GM21737 (cell line): ENCODE measurements around the gene PLEKHA7.

Experiments
- ATAC-seq: cut with Tn5 transposase; IDR thresholded peaks from one replicate; pipeline ENCODE4 v1.9.1; 2021; ENCODE audit warnings: mild to moderate bottlenecking, moderate library complexity; ENCODE audit not compliant: unreplicated experiment

The PLEKHA7 gene

DNA sequence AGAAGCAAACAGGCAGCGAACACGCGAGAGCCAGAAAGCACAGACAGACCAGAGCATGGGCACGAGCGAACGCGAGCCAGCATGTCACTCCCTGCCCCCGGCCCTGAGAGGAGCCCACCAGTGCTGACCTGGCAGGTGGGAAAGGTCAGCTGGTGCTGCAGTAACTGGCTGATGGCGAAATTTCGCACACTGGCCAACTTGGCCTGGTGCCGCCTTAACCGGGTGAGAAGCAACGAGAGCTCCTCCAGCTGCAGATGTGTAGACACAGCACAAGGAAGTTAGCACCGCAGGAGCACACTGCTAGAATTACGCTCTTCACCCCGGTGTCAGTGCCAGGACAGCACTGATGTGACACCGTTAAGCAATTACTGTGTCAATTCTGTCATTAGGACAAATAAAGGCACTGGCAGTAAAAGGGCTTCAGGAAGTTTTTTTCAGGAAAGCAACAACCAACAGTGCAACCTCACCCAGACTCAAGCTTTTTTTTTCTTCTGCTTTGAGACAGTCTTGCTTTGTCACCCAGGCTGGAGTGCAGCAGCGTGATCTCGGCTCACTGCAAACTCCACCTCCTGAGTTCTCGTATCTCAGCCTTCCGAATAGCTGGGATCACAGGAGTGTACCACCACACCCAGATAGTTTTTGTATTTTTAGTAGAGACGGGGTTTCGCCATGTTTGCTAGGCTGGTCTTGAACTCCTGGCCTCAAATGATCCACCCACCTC is 199.0 kb downstream of the PLEKHA7 start:
- ATAC-seq: no peak

DNA sequence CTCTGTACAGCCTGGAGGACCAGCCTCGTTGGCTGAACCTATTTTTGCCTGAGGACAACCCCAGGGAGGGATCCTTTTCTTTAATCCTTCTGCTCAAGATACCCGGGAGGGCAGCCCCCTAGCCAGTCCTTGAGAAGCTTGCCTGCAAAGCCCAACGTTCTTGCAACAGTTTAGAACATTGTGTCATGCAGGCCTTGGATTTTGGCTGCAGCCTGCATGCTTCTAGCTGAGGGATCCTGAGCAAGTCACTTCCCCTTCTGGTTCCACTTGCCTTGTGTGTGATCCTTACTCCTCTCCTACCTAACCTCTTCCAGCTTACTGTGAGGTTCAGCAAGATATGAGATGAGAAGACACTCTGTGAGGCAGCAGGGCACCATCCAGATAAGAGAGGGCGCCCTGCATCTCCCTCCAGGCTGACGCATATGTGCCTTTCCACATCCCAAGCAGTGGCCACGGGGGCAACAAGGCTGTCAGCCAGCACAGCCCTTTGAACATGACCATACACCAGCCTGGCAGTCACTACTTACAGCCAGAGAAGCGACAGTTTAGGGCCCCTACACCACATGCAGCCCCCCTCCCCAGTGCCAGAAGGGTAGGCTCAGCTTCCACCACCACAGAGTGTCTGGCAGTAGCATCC is 199.7 kb downstream of the PLEKHA7 start:
- ATAC-seq: no peak

DNA sequence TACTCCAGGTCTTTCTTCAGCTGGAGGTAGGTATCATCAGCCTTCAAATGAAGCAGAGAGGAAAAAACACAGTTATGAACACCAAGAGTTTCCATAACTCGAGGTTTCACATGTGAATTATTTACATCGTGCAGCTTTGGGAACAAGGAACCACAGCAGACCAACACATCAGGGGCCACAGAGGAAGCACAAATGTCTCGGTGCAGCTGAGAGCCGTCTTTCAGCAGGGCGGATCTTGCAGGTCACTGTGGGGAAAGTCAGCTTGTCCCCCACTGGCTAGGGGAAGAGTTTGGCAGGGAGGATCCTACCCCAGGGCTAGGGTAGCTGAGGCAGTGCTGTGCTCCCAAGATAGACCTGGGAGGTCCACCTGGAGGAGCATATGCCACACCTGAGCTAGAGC is 201.1 kb downstream of the PLEKHA7 start:
- no peak for ATAC-seq

DNA sequence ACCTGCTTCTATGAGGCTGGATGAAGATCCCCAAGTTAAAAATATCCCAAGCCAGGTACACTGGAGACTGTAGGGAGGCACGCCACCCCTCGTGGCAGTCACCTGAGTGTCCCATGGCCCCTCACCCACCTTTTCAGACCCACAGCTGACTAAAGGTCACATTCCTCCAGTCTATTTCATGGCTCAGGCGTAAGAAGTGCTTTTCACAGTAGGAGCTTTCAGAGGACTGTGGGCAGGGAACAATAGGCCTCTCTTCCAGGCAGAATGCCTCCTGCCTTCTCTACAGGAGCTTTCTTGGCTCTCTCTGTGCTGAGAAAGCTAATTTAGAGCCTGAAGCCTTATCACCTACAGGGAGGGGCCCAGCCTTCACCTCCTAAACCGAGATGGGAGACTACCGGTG is 201.9 kb downstream of the PLEKHA7 start:
- ATAC-seq: no peak

DNA sequence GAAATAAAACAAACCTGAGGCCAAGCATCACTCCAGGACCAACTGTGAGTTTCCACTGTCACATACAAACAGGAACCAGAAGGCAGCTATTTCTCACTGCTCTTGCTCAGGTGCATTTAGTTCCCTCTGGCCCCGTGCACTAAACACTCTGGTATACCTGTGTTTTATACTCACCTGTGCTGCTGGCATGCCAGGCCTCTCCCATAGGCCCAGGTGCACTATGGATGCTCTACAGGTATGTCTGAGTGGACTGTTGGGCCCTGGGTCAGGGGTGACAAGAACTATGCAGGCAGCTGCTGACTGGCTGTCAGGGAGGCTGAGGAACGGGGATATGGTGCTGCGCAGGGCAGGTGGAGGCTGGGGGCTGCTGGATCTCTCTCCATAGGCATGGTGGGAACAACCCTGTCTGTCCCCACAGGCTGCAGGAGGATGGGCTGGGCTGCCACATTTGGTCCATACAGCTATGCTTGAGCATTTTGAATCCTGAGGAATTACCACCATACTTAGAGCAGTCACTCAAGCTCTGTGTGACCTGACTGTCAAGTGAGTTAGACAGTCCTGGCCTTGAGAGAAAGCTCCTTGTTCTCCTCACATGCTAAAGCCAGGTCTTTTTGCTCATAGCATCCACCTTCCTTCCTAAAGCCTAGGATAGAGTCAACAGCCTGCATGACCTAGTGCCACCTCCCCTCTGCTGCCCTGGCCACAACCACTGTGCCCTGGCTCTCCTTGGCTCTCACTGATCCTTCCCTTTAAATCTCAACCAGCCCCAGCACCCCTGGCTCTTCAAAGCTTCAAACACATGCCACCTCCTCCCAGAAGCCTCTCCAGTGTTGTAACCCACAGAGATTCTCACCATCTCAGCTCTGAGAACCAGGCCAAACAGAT is 202.8 kb downstream of the PLEKHA7 start:
- no peak for ATAC-seq

DNA sequence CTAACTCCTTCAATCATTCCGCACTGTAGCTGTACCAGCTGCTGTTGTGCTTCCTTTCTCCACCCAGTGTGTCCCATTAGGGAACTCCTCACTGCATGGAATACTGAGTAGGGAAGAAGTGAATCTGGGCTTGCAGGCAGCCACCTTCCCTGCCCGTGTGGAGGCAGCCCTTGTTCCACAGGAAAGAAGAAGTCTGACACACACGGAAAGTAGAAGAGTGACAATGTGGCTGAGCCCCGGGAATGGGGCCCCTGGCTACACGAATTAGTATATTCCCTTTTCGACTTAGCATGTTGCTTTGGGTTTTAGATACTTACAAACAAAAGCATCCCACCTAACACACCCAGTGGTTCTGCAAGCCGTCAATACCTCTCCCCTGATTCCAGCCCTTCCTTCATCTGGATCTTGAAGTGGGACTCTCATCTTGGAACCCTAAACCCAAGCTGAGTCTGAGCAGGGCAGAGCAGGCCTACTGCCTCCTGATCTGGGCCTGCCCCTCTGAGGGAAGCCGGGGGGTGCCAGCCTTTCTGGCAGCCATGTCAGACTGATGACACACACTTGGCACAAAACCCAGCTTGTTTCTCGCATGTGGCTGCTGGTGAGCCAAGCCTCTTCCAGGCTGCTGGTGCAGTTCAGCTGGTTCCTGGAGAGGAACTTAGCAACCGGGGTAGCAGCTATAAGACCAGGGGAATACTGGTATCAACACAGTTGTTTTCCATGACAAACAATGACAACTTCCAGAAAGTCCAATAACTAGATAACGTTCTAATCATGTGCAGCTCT is 204.1 kb downstream of the PLEKHA7 start:
- no peak for ATAC-seq

DNA sequence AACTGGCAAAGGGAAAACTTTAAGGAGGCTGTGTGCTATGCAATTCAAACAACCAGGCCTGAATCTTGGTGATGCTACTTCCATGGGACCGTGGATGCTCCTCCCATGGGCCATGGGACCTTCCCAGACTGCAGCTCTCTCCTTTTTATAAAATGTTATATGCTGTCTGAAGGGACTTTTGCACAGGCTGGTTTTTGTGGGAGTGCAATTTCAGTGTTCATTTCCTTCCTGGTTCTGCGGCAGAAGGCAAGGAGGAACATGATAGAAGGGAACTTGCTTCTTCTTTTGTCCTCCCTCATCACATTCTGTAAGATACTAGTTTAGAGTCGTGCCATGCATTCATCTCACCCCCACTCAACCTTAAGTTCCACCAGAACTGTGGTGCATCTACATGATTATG is 206.9 kb downstream of the PLEKHA7 start:
- ATAC-seq: no peak

DNA sequence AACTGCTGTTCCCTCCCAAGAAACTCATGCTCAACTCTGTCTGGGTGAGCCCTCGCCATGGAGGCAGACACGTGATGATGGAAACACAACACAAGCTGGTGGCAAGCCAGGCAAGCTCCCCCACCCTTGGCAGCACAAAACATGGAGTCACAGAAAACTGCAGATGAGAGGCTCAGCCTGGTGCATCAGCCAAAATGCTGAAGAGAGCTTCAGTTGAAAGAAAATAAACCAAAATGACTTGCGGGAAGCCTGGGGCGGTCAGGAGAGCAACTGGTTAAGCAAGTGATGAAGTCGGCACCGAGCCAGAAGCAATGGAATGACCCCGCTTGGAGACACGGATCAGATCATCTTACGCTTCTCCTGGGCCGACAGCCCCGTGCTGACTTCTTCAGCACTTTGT is 207.4 kb downstream of the PLEKHA7 start:
- ATAC-seq: no peak

DNA sequence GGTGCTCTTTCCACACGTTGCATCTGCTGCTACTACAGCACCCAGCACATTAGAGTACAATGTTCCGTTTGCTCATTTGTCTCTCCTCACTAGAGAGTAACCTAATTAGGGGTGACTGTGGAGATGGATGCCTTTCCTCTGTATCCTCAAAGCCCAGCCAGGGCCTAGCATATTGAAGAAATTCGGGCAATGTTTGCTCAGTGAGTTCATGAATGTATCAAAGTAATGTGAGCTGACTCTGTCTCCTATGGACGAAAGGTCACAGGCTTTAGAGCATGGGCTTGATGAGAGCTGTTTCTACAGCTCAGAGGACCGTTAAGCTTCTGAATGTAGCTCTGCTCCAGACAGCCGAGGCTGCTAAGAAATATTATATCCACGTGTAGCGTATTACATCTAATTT is 208.3 kb downstream of the PLEKHA7 start:
- ATAC-seq: no peak

DNA sequence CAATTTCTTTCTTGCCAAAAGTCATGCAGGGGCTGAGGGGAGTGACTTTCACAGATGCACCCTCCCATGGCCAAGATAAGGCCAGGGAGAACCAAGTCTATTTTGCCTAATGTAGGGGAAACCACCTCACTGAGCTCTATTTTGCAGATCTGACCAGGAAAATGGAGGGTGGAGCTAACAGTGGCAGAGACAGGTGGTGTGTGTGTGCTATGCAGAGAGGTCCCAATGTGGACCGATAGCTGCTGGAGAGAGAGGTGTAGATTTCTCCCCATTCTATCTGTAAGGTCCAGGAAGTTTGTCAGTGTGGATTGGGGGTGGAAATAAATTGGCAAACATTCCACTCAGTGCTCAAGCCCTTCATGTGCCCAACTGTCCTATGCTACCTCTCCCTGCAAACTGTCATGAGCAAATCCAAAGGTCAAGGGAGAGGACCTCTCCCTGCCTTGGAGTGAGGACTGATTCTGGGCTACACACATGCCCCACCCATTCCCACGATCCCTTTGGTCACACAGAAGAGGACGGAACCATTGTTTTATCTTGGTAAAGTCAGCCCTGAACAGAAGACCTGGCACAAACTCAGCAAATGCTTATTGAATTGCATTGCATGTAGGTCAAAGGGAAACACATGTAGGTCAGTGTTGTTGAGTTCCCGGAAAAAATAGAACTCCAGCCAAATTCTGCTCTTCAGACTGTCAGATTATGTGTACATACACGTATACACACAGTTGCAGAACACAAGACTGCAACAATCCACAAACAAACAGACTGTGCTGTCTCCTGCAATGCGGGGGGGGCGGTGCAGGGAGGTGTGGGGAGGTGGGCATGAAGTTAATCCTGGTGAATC is 209.9 kb downstream of the PLEKHA7 start:
- no peak for ATAC-seq

DNA sequence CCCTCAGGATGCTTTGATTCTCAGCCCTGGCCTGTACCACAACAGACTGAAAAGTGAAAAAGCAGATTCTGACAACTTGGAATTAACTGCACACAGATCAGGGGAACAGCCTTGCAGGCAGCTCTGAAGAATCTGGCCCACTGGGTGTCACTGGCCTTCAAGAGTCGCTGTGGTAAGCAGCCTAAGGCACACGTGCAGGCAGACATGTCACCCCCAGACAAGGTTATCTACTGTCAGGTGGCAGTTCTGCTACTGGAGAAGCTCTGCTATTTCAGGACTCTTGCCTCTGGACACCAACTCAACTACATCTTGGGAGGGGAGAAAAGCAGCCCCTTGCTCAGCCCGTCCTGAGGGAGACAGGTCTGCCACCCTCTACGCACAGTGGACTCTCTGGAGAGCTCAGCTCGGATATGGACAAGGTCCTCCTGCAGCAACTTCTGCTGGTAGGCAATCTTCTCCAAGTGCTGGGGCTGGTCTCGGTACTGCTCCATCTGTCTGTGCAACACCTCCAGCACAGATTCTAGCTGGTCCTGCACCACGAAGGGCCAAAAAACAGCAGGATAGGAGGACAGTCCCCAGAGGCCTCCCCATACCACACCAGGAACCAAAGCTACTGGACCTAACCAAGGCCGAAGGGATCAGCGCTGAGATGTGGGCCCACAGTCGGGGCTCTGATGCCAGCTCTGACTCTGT is 212.8 kb downstream of the PLEKHA7 start:
- no peak for ATAC-seq

DNA sequence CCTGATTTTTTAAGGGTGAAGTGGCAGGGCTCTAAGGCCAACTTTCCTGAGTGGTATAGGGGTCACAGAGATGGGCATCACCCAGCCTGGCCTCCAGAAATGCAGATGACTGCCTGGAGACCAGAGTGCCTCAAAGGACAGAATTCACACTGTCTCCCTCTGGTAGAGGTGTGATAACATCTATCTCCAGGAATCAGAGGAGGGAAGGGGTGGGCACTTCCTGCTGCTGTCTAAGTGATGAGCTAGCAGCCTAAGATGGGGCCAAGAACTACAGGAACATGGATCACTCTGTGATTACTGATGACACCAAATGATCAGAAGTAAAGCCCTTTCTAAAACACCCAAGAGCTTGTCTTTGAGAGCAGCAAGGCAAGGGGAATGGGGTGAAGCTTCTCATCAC is 213.8 kb downstream of the PLEKHA7 start:
- ATAC-seq: no peak

DNA sequence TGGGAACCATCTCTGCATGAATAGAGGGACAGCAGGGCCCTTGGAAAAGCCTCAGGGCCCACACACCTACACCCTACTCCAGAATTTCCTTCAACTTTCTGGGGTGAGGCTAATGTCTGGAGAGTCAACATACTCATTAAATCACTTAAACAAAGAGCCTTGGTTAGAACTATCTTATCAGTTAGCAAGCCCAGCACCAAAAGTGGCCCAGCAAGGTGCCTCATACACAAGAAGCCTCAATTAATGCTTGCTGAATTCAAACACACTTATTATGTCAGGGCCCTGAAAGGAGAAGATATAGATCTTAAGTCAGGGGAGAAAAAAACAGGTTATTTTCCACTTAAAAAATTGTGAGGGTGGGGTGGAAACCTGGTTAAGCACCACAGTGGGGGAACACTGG is 214.3 kb downstream of the PLEKHA7 start:
- ATAC-seq: no peak

DNA sequence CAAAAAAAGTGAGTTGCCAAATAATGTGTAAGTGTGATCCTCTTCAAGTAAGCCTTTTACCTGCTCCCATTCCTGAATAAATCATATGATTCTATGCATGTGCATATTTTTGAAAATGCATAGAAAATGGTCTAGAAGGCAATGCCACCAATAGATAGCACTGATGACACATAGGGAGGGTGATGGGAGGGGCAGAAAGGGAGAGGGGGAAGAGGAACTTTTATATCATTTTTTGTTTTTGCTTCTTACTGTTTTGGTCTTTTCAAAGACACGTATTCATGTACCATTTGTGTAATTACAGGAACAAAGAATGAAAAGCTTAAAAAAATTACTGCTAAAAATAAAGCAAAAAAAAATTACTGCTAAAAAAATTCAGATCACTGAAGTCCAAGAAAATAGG is 215.0 kb downstream of the PLEKHA7 start:
- no peak for ATAC-seq

DNA sequence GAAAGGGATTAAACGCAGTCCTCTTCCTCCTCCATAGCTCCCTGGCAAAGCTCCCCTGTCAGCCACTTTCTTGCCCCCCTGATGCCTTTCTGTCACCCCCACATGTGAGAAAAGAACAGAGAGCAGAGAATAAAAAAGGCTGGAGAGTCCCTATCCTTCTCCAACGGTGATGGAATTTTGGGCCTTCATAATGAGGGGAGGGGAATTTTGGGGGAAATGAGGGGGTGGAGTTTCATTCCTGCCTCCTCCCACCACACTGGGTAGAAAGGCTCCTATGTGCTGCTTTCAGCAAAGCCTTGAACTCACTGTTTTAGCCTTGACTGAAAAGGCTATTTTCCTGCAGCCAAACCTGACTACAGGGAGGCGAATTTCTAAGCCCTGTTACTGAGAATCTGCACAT is 216.4 kb downstream of the PLEKHA7 start:
- no peak for ATAC-seq

DNA sequence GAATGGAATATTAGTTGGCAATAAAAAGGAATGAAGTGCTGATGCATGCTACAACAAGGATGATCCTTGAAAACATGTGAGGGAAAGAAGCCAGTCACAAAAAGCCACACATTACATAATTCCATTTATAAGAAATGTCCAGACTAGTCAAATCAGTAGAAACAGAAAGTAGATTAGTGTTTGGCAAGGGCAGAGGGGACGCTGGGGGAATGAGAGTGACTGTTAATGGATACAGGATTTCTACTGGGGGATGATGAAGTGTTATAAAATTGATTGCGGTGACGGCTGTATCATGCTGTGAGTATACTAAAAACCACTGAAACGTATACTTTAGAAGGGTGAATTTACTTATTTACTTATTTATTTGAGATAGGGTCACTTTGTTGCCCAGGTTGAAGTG is 217.9 kb downstream of the PLEKHA7 start:
- no peak for ATAC-seq

DNA sequence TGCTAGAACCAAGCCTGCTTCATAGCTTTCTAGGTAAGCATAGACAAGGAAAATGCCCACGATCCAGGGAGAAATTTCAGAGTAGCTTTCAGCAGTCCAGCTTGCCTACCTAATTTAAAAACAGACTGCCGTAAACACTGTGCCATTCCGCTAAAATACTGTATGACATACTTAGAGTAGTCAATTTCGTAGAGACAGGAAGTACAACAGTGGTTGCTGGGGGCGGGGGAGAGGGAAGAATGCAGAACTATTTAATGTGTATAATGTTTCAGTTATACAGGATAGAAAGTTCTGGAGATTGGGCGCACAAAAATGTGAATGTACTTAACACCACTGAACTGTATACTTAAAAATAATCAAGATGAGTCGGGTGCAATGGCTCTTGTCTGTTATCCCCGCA is 219.1 kb downstream of the PLEKHA7 start:
- ATAC-seq: no peak

DNA sequence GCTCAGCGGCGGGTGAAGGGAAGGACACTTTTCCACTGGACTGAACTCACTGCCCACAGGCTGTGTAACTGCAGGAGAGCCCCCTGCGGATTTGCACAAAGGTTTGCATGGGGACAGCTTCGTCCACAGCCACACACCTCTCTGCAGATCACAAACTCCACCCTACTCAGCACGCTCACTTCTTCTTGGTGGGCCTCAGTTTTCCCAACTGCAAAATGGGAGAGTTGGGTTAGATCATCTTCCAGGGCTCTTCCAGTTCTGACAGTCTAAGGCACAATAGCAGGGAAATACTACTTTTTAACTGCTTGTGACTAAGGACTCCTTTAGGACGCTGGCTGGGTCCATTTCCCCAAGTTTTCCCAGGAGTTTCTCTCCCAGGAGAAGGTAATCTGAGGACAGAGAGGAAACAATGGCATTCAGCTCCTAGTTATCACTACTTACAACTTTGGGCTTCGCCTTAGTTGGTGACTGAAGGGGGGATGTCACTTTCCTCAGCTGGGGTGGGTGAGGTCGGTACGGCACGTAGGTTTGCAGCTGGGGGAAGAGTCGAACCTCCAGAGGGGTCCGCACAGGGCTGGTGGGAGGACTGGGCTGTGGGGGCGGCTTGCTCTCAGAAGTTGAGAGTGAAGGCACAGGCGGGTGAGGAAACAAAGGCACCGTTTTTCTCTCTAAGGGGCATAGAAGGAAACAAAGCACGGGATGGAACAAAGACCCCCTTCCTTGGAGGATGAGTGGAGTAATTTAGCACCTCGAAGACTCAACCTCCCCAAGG is 220.0 kb downstream of the PLEKHA7 start:
- ATAC-seq: no peak

DNA sequence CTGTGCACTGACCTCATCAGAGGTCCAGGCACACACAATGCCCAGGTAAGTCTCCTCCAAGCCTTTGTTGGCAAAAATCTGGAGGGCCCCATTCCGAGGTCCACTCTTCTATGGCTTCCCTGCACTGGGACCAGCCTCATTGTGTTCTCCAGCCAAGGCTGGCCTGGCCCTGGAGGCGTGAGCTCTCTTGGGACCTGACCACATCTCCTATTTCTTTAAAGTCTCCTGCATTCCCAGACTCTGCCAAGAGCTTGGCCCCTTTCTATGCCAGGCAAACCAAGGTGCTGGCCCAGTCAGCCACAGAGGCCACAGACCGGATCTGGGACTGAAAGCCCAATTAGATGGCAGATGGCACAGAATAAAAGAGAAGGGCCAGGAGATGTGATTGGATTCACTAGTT is 220.7 kb downstream of the PLEKHA7 start:
- no peak for ATAC-seq
